Measurements from ENCODE around the gene GM2A. TPM values are rescaled to one million over a fixed set of nuclear protein-coding genes. Genes with fewer than 3 reads are reported as not detected.

The GM2A gene
- total RNA-seq, 3 donors from 2014 or later: 22.0 to 32.1 (median 30.9) TPM

- DNase-seq (no peak), ATAC-seq (no peak)
- intact Hi-C loops (cut with DNase I, micrococcal nuclease): no loop called here
- no peaks in the 10 kb centered on the region for H3K9me3 ChIP-seq
- H3K4me1 ChIP-seq (ENCODE audit: low read depth): no peaks in the 10 kb centered on the region
- no peak for TF ChIP-seq CTCF (IDR thresholded peaks at IDR 0.05)
- H3K36me3 ChIP-seq (ENCODE audit: low read depth): no peaks in the 10 kb centered on the region
- no peak overlapping the region for H3K4me3 ChIP-seq
Measured at GRCh38 chr5:151293624-151294023, 40.6 kb downstream of the GM2A start.

- TF ChIP-seq CTCF (IDR thresholded peaks at IDR 0.05): no peak
- H3K36me3 ChIP-seq (ENCODE audit: low read depth): no peaks in the 10 kb centered on the region
- intact Hi-C loops (cut with DNase I, micrococcal nuclease): no loop called here
- ATAC-seq: peak; percentile 58
- H3K4me1 ChIP-seq (ENCODE audit: low read depth): no peaks in the 10 kb centered on the region
- H3K9me3 ChIP-seq: no peaks in the 10 kb centered on the region
- DNase-seq: no peak
- H3K4me3 ChIP-seq: no peak overlapping the region
Measured at GRCh38 chr5:151295138-151295537, 42.2 kb downstream of the GM2A start.

GRCh38 chr5:151295791-151296477 lies 42.9 kb downstream of the GM2A start:
- no peak for TF ChIP-seq CTCF (IDR thresholded peaks at IDR 0.05)
- no peak overlapping the region for H3K4me3 ChIP-seq
- no peak for DNase-seq
- ATAC-seq: no peak
- H3K4me1 ChIP-seq (ENCODE audit: low read depth): no peaks in the 10 kb centered on the region
- intact Hi-C loops (cut with DNase I, micrococcal nuclease): no loop called here
- H3K9me3 ChIP-seq: no peaks in the 10 kb centered on the region
- H3K36me3 ChIP-seq (ENCODE audit: low read depth): no peaks in the 10 kb centered on the region

- no peak for TF ChIP-seq CTCF (IDR thresholded peaks at IDR 0.05)
- DNase-seq (no peak), ATAC-seq (no peak)
- intact Hi-C loops (cut with DNase I, micrococcal nuclease): no loop called here
- Histone ChIP-seq H3K4me3 (no peak overlapping the region), H3K4me1 (ENCODE audit: low read depth) (no peaks in the 10 kb centered on the region), H3K36me3 (ENCODE audit: low read depth) (no peaks in the 10 kb centered on the region), H3K9me3 (no peaks in the 10 kb centered on the region)
Measured at GRCh38 chr5:151296478-151296830, 43.5 kb downstream of the GM2A start.

- intact Hi-C loops (cut with DNase I, micrococcal nuclease): no loop called here
- no peak for ATAC-seq
Measured at GRCh38 chr5:151296974-151297373, 44.0 kb downstream of the GM2A start.

More at GRCh38 chr5:151296974-151297373, 44.0 kb downstream of the GM2A start:
- Histone ChIP-seq H3K4me1 (ENCODE audit: low read depth) (no peaks in the 10 kb centered on the region), H3K36me3 (ENCODE audit: low read depth) (no peaks in the 10 kb centered on the region), H3K4me3 (no peak overlapping the region), H3K9me3 (no peaks in the 10 kb centered on the region)
- TF ChIP-seq CTCF (IDR thresholded peaks at IDR 0.05): no peak
- DNase-seq: no peak
